DOHH2 (cell line): Measurements from ENCODE around the gene EYA2.

ENCODE experiments used
- H3F3A ChIP-seq: fragments of 200-600 bp; sonication (generic), shearing (Covaris generic); 2 replicates; pipeline ENCODE4 v1.6.0; 2016; ENCODE audit warnings: antibody characterized with exemption, mild to moderate bottlenecking; ENCODE audit not compliant: control insufficient read depth, insufficient read depth
- H3K27ac ChIP-seq: fragments of 200-600 bp; sonication (generic); 2 replicates; pipeline ENCODE4 v1.5.1; 2014; ENCODE audit warnings: low read depth, mild to moderate bottlenecking, low read length, moderate library complexity
- H3K27me3 ChIP-seq: fragments of 200-600 bp; sonication (generic); 2 replicates; pipeline ENCODE4 v1.6.1; 2014; ENCODE audit warnings: mild to moderate bottlenecking, low read length, mixed read lengths; ENCODE audit not compliant: control insufficient read depth
- H3K36me3 ChIP-seq: fragments of 200-600 bp; sonication (generic); 2 replicates; pipeline ENCODE4 v1.6.1; 2014; ENCODE audit warnings: mild to moderate bottlenecking, low read length, moderate library complexity, mixed read lengths; ENCODE audit not compliant: control insufficient read depth
- H3K4me1 ChIP-seq: fragments of 200-600 bp; sonication (generic); 2 replicates; pipeline ENCODE4 v1.6.1; 2014; ENCODE audit warnings: mild to moderate bottlenecking, low read length, mixed read lengths; ENCODE audit not compliant: control insufficient read depth
- H3K4me2 ChIP-seq: fragments of 200-600 bp; sonication (generic); 2 replicates; pipeline ENCODE4 v1.6.0; 2014; ENCODE audit warnings: mild to moderate bottlenecking, low read length, moderate library complexity
- H3K4me3 ChIP-seq: fragments of 200-600 bp; sonication (generic); 2 replicates; pipeline ENCODE4 v1.5.1; 2014; ENCODE audit warnings: mild to moderate bottlenecking, low read length, mixed read lengths
- H3K79me2 ChIP-seq: fragments of 200-600 bp; sonication (generic); 2 replicates; pipeline ENCODE4 v1.6.1; 2014; ENCODE audit warnings: mild to moderate bottlenecking, low read length, mixed read lengths; ENCODE audit not compliant: control insufficient read depth
- H3K9me2 ChIP-seq: fragments of 200-600 bp; sonication (generic); replicated peaks from 2 replicates; pipeline ENCODE4 v1.6.1; 2014; ENCODE audit warnings: mild to moderate bottlenecking, low read length, mixed read lengths; ENCODE audit not compliant: control insufficient read depth
- H3K9me3 ChIP-seq: fragments of 200-600 bp; sonication (generic); 2 replicates; pipeline ENCODE4 v1.6.1; 2014; ENCODE audit warnings: antibody characterized with exemption, low read length, mixed read lengths; ENCODE audit not compliant: control insufficient read depth, insufficient read depth
- H4K20me1 ChIP-seq: fragments of 200-600 bp; sonication (generic); 2 replicates; pipeline ENCODE4 v1.6.0; 2014; ENCODE audit warnings: low read depth, mild to moderate bottlenecking, antibody characterized with exemption, low read length, moderate library complexity; ENCODE audit not compliant: control insufficient read depth, insufficient read depth
- EZH2phosphoT487 ChIP-seq: fragments of 200-600 bp; sonication (generic); IDR thresholded peaks from 2 replicates; pipeline ENCODE4 v1.6.1; 2017; ENCODE audit warnings: borderline replicate concordance, mild to moderate bottlenecking, antibody characterized with exemption, low read length, moderate library complexity, mixed read lengths
- TF ChIP-seq, protein P1 (sequence below): fragments of 200-600 bp; sonication (generic); IDR thresholded peaks from one replicate; pipeline ENCODE4 v1.5.1; 2014; ENCODE audit warnings: antibody characterized with exemption, mild to moderate bottlenecking, low read depth, low read length; ENCODE audit not compliant: poor library complexity, severe bottlenecking

The EYA2 gene

DNA sequence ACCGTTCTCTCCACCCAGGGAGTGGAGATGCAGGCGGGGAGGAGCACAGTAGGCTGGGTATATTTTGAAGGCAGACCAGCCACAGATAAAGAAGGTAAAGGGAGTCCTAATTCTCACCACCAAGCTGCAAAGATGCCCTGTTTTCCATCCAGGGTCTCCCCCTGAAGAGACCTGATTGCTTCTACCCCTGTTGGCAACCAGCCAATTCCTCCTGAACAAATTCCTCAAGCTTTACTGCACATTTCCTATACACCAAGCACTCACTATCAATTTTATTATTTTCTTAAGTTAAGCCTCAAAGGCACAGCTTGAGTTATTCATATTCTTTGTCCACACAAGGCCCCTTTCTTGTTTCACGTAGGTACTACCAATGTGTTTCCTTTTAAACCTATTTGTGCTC is 214.4 kb downstream of the EYA2 start:
- no peaks in the 10 kb centered on the region for H3K36me3 ChIP-seq
- no peaks in the 10 kb centered on the region for H3K27me3 ChIP-seq
- H3K27ac ChIP-seq: no peak overlapping the region
- H3K9me3 ChIP-seq: peaks cover 14% of the 10 kb centered on the region
- no peaks in the 10 kb centered on the region for H3K9me2 ChIP-seq
- no peaks in the 10 kb centered on the region for H3K4me1 ChIP-seq
- TF ChIP-seq, protein P1, sequence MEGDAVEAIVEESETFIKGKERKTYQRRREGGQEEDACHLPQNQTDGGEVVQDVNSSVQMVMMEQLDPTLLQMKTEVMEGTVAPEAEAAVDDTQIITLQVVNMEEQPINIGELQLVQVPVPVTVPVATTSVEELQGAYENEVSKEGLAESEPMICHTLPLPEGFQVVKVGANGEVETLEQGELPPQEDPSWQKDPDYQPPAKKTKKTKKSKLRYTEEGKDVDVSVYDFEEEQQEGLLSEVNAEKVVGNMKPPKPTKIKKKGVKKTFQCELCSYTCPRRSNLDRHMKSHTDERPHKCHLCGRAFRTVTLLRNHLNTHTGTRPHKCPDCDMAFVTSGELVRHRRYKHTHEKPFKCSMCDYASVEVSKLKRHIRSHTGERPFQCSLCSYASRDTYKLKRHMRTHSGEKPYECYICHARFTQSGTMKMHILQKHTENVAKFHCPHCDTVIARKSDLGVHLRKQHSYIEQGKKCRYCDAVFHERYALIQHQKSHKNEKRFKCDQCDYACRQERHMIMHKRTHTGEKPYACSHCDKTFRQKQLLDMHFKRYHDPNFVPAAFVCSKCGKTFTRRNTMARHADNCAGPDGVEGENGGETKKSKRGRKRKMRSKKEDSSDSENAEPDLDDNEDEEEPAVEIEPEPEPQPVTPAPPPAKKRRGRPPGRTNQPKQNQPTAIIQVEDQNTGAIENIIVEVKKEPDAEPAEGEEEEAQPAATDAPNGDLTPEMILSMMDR: no peak
- TF ChIP-seq EZH2phosphoT487: no peak
- no peak overlapping the region for H3K4me2 ChIP-seq
- H4K20me1 ChIP-seq: no peaks in the 10 kb centered on the region
- H3K79me2 ChIP-seq: no peaks in the 10 kb centered on the region
- H3K4me3 ChIP-seq: no peak overlapping the region
- no peaks in the 10 kb centered on the region for H3F3A ChIP-seq

DNA sequence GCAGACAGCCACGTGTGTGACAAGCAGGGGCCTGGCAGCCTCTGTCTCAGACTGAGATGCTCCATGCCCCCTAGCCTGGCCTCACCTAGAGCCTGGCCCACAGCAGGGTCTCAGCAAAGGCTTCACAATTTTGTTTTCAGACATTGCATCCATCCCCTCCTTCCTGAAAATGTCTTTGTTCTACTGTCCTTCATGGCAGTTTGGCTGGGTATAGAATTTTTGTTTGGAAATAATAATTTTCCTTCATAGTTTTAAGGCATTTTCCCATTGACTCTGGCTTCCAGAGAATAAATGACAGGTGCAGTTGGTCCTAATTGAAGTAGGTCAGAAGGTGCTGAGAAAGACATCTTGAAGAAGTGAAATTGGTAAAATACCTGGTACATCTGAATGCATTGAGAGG is 216.2 kb downstream of the EYA2 start:
- Histone ChIP-seq H3F3A (no peaks in the 10 kb centered on the region), H3K27ac (no peak overlapping the region), H3K9me2 (no peaks in the 10 kb centered on the region), H3K36me3 (no peaks in the 10 kb centered on the region), H3K4me3 (no peak overlapping the region), H3K79me2 (no peaks in the 10 kb centered on the region), H4K20me1 (no peaks in the 10 kb centered on the region), H3K9me3 (peaks cover 14% of the 10 kb centered on the region), H3K4me2 (no peak overlapping the region), H3K27me3 (no peaks in the 10 kb centered on the region), H3K4me1 (no peaks in the 10 kb centered on the region)
- TF ChIP-seq EZH2phosphoT487: no peak
- TF ChIP-seq, protein P1: no peak

DNA sequence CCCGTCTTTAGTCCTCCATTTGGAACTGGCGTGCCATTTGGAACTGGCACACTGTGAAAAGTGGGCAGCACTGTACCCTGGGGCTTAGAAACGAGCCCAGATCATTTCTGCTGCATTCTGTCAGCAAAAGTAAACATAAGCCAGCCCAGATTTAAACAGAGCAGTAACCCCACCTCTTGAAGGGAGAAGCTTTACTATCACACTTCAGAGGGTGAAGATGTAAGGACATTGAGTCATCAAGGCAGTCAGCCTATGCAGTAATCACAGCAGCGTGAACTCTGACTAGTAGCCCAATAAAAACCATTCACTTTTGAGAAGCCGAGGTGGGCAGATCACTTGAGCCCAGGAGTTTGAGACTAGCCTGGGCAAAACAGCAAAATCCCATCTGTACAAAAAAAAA is 216.9 kb downstream of the EYA2 start:
- H3K9me2 ChIP-seq: no peaks in the 10 kb centered on the region
- H3K4me1 ChIP-seq: no peaks in the 10 kb centered on the region
- H4K20me1 ChIP-seq: no peaks in the 10 kb centered on the region
- H3K27me3 ChIP-seq: no peaks in the 10 kb centered on the region
- no peaks in the 10 kb centered on the region for H3K36me3 ChIP-seq
- no peaks in the 10 kb centered on the region for H3F3A ChIP-seq
- H3K4me2 ChIP-seq: no peak overlapping the region
- no peak overlapping the region for H3K4me3 ChIP-seq
- H3K79me2 ChIP-seq: no peaks in the 10 kb centered on the region
- H3K27ac ChIP-seq: no peak overlapping the region
- peaks cover 14% of the 10 kb centered on the region for H3K9me3 ChIP-seq
- TF ChIP-seq, protein P1: no peak
- no peak for TF ChIP-seq EZH2phosphoT487
